ENCODE data around the gene CD2BP2.
A peak's percentile ranks its signal among the peaks of the same experiment; 100 is the strongest.

Gene CD2BP2

DNA sequence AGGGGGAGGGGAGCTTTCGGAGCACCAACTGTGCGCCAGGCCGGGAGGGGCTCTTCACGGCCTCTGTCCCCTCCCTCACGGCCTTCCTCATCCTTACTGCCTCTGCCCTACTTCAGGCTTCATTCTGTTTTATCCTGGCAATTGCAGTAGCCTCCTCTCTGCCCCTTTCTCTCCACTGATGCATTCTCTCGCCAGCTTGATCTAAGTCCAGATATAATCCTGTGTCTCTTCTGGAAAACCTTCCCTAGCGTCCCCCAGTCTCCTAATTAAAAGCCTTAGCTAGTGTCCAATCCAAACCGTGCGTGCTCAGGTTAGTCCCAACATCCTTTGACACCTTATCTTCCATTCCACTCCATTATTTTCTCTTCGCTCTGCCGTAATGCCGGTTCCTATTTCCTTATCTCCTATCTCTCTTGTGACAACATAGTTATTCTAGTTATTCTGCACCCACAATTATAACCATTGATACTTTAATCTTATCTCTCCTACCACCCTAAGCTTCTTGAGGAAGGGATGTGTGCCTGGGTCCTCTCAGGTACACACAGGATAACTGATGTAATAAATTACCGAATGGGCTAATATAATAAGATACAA, 41.0 kb upstream of the CD2BP2 start:
- H3K4me2 ChIP-seq (ENCODE audit: insufficient read depth, low read length) = peak overlapping the region; percentile 88
- no peak for DNase-seq
- H4K20me1 ChIP-seq (ENCODE audit: insufficient read depth, low read length) = peaks cover 14% of the 10 kb centered on the region
- peak overlapping the region; percentile 96 for H3K9ac ChIP-seq (ENCODE audit: low read depth, low read length)
- H3K36me3 ChIP-seq (ENCODE audit: insufficient read depth, low read length) = peaks cover 25% of the 10 kb centered on the region
- peaks cover 64% of the 10 kb centered on the region for H3K4me1 ChIP-seq (ENCODE audit: insufficient read depth, low read length)
- H3K27ac ChIP-seq (ENCODE audit: low read length) = peak overlapping the region; percentile 88
- TF ChIP-seq, protein P1, sequence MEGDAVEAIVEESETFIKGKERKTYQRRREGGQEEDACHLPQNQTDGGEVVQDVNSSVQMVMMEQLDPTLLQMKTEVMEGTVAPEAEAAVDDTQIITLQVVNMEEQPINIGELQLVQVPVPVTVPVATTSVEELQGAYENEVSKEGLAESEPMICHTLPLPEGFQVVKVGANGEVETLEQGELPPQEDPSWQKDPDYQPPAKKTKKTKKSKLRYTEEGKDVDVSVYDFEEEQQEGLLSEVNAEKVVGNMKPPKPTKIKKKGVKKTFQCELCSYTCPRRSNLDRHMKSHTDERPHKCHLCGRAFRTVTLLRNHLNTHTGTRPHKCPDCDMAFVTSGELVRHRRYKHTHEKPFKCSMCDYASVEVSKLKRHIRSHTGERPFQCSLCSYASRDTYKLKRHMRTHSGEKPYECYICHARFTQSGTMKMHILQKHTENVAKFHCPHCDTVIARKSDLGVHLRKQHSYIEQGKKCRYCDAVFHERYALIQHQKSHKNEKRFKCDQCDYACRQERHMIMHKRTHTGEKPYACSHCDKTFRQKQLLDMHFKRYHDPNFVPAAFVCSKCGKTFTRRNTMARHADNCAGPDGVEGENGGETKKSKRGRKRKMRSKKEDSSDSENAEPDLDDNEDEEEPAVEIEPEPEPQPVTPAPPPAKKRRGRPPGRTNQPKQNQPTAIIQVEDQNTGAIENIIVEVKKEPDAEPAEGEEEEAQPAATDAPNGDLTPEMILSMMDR (IDR thresholded peaks at IDR 0.05; ENCODE audit: borderline replicate concordance, extremely low read depth, low read length, poor library complexity, severe bottlenecking) = no peak
- no peak for TF ChIP-seq EZH2 (IDR thresholded peaks at IDR 0.05; ENCODE audit: borderline replicate concordance, low read depth, low read length, severe bottlenecking)
- H3K9me3 ChIP-seq (ENCODE audit: insufficient read depth, low read length, severe bottlenecking) = no peaks in the 10 kb centered on the region
- peak overlapping the region; percentile 68 to 90; a peak in 3 of 4 replicates for H3K4me3 ChIP-seq (ENCODE audit: low read depth in 1 of 2, low read length in 2 of 2)
- peak overlapping the region; percentile 81 for H2AFZ ChIP-seq (ENCODE audit: low read depth, low read length)
- H3K27me3 ChIP-seq (ENCODE audit: insufficient read depth, low read length, poor library complexity) = no peaks in the 10 kb centered on the region
- peaks cover 40% of the 10 kb centered on the region for H3K79me2 ChIP-seq (ENCODE audit: insufficient read depth, low read length)
- ATAC-seq (ENCODE audit: insufficient read depth, low read depth) = 0 out of 3 replicates have a peak, but pooled peaks have one; percentile 2

DNA sequence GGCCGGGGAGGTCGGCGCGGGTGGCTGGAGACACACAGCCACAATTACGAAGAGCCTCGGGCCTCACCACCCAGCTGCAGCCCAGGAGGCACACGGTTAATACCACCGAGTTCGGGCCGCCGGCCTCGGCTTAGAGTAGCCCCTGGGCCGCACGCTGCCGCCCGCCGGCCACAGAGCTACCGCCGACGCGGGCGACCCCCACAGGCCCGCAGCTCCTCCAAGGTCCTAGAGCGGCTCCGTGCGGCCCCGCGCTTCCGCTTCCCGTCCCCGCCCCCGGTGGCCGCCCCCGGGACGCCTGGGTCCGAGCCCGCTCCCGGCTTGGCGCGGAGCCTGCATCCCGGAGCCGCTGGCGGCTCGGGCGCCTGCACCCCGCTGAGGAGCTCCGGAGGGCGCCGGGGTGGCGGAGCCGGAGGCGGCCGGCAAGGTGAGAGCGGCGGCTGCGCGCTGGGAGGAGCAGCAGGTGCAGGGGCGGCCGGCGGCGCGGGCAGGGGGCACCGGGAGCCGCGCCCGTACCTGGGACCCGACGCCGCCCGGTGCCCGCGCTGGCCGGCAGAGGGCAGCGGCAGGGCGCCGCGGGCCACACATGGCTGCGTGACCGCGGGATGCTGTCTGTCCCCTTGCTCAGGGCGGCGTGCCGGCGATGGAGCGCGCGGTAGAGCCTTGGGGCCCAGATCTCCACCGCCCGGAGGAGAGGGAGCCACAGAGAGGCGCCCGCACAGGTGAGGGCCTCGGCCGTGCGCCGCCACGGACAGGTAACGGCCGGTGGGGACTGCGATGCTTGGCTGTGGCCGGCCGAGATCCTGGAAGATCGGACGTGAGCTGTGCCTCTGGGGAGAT, 40.3 kb upstream of the CD2BP2 start, which contains the start of gene ZNF48:
ZNF48 (plus strand) TSS at position 266 of the 837 bp plus-strand sequence; CDS start at position 641, 375 bp downstream.
- ATAC-seq (ENCODE audit: insufficient read depth, low read depth) (peak; percentile 76), DNase-seq (peak; percentile 65)
- Histone ChIP-seq H3K4me1 (ENCODE audit: insufficient read depth, low read length) (peaks cover 56% of the 10 kb centered on the region), H3K4me2 (ENCODE audit: insufficient read depth, low read length) (peak within 1 kb of the TSS; percentile 88), H3K9ac (ENCODE audit: low read depth, low read length) (peak within 1 kb of the TSS; percentile 96), H3K36me3 (ENCODE audit: insufficient read depth, low read length) (peaks cover 25% of the 10 kb centered on the region), H3K79me2 (ENCODE audit: insufficient read depth, low read length) (peaks cover 40% of the 10 kb centered on the region), H3K27me3 (ENCODE audit: insufficient read depth, low read length, poor library complexity) (no peaks in the 10 kb centered on the region), H3K27ac (ENCODE audit: low read length) (peak within 1 kb of the TSS; percentile 88), H4K20me1 (ENCODE audit: insufficient read depth, low read length) (peaks cover 14% of the 10 kb centered on the region), H3K4me3 (ENCODE audit: low read depth in 1 of 2, low read length in 2 of 2) (peak within 1 kb of the TSS; percentile 68 to 90), H2AFZ (ENCODE audit: low read depth, low read length) (peak within 1 kb of the TSS; percentile 81), H3K9me3 (ENCODE audit: insufficient read depth, low read length, severe bottlenecking) (no peaks in the 10 kb centered on the region)
- TF ChIP-seq, protein P1 (IDR thresholded peaks at IDR 0.05; ENCODE audit: borderline replicate concordance, extremely low read depth, low read length, poor library complexity, severe bottlenecking) = peak; percentile 32
- TF ChIP-seq EZH2 (IDR thresholded peaks at IDR 0.05; ENCODE audit: borderline replicate concordance, low read depth, low read length, severe bottlenecking) = no peak

DNA sequence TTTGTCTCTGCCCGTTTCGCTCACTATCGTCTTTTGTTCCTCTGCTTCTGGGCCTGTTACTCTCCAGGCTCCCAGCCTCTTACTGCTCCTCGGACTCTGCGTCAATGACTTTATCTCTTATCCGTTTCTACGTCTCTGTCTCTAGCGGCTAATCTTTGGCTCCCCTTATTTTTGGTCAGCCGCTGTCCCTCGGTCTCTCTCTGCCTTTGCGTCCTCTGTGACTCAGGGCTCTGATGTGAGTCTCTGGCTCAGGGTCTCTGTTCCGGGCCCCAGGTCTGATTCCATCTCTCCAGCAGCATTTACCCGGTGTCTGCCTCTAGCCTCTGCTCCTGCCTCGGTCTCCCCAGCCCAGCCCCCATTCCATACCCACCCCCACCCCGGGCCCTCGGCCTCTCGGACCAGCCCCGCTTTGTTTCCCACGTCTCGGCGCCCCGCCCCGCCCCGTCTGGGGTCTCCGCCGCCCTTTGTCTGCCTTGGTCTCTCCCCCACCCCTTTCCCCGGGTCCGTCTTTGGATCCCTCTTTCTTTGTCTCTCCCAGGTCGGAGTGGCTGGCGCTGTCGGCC, 39.6 kb upstream of the CD2BP2 start:
- ATAC-seq (ENCODE audit: insufficient read depth, low read depth) = peak; percentile 45
- Histone ChIP-seq H3K27ac (ENCODE audit: low read length) (peak overlapping the region; percentile 88), H3K9ac (ENCODE audit: low read depth, low read length) (peak overlapping the region; percentile 96), H3K4me3 (ENCODE audit: low read depth in 1 of 2, low read length in 2 of 2) (peak overlapping the region; percentile 68 to 90), H3K4me2 (ENCODE audit: insufficient read depth, low read length) (peak overlapping the region; percentile 88), H3K9me3 (ENCODE audit: insufficient read depth, low read length, severe bottlenecking) (no peaks in the 10 kb centered on the region), H2AFZ (ENCODE audit: low read depth, low read length) (peak overlapping the region; percentile 81), H4K20me1 (ENCODE audit: insufficient read depth, low read length) (peaks cover 14% of the 10 kb centered on the region), H3K36me3 (ENCODE audit: insufficient read depth, low read length) (peaks cover 25% of the 10 kb centered on the region), H3K27me3 (ENCODE audit: insufficient read depth, low read length, poor library complexity) (no peaks in the 10 kb centered on the region), H3K4me1 (ENCODE audit: insufficient read depth, low read length) (peaks cover 49% of the 10 kb centered on the region), H3K79me2 (ENCODE audit: insufficient read depth, low read length) (peaks cover 40% of the 10 kb centered on the region)
- peak; percentile 42 for DNase-seq
- TF ChIP-seq, protein P1 (IDR thresholded peaks at IDR 0.05; ENCODE audit: borderline replicate concordance, extremely low read depth, low read length, poor library complexity, severe bottlenecking) = no peak
- TF ChIP-seq EZH2 (IDR thresholded peaks at IDR 0.05; ENCODE audit: borderline replicate concordance, low read depth, low read length, severe bottlenecking) = no peak

Data from DND-41 (cell line).